Hippocampal formation (tissue), 2 donors: ENCODE measurements around the gene CLDND1.

Source experiments
- DNase-seq, 2 donors: peaks; one replicate each; lab custom pipeline; 2025; lab: John Stamatoyannopoulos, UW

The CLDND1 gene

DNA sequence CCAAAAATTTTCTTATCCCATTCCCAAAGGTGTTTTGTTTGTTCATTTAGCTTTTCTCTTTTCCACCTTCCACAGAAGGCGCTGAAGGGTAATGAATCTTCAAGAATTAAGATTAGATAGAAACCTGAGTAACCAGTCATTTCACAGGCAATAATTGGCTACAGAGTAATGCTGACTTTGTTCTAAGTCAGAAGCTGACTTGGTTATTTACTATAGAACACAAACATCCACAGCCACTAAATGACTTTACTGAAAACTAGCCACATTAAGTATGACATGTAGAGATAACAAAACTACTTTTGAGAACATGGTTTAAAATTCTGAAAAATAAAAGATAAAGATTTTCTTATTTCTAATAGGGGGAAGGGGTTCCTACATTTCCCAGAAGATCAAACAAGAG, 7.8 kb downstream of the CLDND1 start:
- no peak for DNase-seq

DNA sequence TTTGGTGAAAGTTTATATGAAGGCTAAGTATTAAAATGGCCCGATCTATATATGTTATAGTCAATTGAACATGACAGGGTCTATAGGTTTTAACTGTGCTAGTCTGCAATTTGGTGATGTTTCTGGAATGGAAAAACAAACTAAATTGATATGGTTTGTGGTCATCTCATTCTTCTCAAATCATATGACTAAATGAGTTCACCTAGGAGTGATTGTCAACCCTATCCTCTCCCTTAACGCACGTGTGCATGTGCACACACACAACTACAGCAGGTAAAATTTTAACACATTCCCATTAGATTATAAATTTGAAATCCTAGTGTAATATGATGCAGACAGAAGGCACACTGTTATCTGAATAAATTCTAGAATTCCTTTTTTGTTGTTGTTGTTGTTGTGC, 9.0 kb downstream of the CLDND1 start:
- no peak for DNase-seq

DNA sequence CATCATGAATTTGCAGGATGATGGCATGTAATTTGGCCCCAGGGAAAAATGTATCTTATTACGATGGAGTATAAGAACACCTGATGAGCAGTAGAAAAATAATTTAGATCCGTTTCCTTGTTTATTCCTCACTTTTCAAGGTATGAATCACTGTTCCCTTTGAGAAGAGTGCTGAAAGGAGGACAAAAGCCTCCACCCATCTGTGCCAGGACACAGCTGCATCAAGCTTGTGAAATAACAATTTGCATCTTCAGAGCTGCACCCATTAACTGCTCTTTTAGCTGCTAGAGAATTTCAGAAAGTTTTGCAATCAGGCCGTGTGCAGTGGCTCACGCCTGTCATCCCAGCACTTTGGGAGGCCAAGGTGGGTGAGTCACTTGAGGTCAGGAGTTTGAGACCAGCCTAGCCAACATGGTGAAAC, 9.6 kb downstream of the CLDND1 start:
- DNase-seq: no peak

DNA sequence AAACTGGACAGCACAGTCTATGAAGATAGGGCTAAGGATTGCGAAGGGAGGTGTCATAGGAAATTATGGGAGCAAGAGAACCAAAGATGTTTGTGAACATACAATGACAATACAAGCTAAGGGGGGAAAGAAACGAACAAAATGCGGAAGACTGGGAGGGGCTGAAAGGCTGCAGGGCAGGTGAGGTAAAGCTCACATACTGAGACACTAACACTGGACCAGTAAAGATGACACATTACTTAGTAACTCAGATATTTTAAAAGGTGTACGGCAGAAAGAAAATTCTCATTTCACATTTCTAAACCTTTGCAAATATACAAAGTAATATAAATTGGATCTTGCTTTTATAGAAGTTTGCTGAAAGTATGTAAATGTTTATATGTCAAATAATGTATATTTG, 10.1 kb downstream of the CLDND1 start:
- DNase-seq: no peak

DNA sequence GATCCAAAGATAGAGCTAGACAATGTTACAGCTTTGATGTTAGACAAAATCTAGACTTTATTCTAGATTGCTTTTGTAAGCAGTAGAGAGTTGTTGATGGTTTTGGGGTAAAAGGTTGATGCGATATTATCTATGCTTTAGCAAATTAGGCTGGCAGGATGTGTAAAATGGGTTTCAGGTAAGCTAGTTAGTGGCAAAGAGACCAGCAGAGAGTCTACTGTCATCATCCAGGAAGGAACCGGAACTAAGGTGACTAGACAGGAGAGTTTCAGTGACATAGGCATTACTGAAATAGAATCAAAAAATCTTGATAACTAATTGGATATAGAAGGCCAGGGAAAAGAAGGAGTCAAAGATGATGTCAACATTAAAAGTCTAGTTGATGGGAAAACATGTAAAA, 14.1 kb downstream of the CLDND1 start:
- no peak for DNase-seq

DNA sequence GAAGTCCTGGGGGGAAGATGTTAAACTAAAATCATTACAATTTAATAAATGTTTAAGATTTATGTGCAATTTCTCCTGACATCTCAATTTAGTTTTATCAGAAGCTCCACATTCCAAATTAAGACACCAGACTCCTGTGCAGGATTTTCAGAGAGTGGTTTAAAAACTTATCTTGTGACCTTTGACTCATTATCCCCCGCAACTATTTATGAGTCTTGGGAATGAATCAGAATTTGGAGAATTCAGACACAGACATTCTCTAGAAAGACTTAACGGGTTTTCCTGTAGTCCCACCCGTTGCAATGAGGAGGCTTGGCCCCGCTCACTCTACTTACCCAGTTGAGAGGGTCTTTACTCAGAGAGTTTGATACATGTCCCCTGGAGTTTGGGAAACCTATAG, 18.2 kb downstream of the CLDND1 start:
- no peak for DNase-seq

DNA sequence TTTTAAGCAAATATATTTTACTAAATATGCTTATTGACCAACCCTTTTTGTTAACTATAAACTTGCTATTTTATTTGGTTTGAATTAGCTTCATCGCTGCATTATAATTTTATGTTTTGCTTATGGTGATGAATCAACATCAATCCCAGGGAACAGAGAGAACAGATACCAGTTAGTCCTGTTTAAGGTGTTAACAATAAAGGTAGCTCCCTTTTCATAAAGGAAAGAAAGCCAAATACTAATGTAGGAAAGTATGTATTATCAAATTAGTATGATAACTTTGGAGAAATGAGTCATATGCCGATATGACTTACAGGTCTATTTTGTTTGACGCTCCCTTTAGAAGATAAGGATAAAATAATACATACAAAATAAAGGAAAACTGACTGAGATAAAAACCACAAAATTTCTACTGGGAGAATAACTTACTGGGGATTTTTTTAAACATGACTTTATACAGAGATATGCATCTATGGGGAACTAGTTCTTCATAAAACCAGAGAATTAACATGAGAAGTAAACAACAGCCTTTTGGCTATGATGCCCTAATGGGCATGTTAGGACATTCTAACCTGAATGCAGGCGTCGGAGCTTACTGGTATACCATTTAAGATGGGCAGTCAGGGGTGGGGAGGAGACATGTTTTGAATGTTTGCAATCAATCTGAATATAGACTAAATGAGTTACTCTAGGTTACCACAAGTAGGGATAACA, 20.7 kb downstream of the CLDND1 start:
- DNase-seq: no peak

DNA sequence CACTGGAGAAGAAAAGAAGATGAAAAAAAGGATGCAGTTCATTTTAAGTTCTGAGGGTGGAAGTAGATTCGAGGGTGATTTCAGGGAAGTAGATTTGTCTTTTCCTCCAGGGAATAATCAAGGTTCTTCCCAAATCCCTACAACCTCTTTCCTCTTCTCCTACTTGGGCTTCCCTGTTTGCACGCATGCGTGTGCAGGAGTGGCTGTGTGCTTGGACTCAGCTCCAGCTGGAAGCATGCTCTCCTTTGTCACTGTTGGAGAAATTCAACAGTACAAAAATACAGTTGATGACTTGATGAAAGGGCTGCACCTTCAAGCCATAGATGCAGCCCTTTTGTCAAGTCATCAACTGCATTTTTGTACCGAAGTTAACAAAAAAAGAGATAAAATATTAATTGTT, 21.4 kb downstream of the CLDND1 start:
- peak; percentile 1 to 19 for DNase-seq

DNA sequence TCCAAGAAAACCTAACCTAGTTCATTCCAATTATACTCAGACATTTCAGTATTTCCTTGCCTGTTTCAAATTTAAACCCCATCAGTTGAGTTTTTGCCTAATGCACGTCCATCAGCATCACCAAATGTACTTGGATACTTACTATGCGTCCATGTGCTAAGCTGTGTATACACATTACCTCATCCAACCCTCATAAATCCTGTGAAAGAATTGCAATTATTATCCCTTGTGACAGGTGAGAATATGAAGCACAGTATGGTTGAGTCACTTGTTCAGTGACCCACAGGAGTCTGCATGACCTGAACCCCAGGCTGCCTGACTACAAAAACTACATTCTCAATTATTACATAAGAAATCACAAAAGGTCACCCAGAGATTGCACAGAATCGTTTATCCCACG, 22.7 kb downstream of the CLDND1 start:
- DNase-seq: no peak

DNA sequence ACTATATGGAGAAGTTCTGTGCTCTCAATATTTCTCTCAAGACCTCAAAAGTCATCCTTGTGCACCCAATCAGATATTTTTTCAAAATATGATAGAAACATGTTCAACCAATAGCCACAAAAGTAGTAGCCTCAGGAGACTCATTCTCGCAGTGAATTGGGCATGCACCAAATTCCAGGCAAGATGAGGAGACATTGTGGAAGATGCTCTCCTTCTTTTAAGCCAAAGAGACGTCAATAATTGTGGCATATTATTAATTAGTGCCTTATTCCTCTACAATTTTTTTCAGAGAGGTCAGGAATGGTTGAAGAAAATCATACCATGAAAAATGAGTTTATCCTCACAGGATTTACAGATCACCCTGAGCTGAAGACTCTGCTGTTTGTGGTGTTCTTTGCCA, 25.3 kb downstream of the CLDND1 start, which contains the start of gene OR5K2:
Gene OR5K2 (plus strand): TSS at position 301 of the 400 bp plus-strand sequence. CDS start 0 bp downstream, at position 301.
- no peak for DNase-seq

DNA sequence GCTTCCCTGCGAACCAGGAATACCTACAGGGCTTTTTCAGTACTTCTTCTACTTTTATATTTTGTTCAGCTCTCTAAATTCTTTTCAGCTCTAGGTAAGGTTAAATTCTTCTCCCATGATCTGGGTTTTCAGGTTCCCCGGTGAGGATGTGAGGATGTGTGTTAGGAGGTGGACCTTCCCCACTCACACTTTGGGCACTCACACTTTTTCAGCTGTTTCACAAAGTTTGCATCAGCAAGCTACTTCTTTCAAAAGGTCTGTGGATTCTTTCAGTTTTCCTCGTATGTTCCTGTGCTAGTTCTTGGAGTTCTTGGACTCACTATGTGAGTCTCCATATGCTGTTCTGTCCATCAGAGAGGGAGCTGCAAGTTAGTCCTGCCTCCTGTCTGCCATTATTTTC, 39.1 kb downstream of the CLDND1 start:
- no peak for DNase-seq

DNA sequence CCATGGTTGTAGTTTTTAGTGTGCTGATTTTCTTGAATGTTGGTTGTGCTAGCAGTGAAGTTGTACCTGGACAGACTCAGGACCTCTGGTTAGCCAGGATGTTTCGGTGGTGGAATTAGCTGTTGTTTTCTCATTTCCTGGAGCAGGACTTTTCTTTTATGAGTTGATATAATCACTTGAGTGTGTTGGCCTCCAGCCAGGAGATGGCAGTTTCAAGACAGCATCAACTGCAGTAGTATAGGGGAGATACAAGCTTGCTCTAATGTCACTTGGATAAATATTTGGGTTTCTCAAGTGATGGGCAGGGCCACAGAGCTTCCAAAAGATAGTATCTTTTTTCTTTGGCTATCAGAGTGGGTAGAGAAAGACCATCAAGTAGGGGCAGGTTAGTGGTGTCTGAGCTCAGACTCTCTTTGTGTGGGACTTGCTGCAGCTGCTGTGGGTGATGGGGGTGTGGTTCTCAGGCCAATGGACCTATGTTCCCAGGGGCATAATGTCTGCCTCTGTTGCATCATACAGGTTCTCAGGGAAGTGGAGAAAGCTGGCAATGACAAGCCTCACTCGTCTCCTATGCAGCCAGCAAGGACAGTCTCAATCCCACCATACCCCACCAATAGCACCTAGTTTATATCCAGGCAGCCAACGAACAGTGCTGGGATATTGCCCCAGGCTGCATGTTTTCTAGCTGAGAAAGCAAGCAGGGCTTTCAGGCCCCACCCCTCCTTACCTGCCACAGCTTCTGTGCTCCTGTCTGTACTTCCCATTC, 39.8 kb downstream of the CLDND1 start:
- DNase-seq: no peak
